Astrocyte (in vitro differentiated cells and primary cell): ENCODE measurements around the gene SYCE3. TPM values are rescaled to one million over a fixed set of nuclear protein-coding genes. Genes with fewer than 3 reads are reported as not detected.

ENCODE experiments used
- DNase-seq: peaks from one replicate; pipeline ENCODE4 v3.0.0-alpha.2; 2010; ENCODE audit warnings: low read depth
- FAIRE-seq: peaks from 2 replicates; lab custom pipeline; 2011; peaks lifted over from hg19 to GRCh38; lab: Jason Lieb, UNC
- H2AFZ ChIP-seq: 2 replicates; pipeline ENCODE4 v1.6.0; 2012; ENCODE audit warnings: low read depth, low read length, inconsistent platforms
- H3K27ac ChIP-seq: 2 replicates; pipeline ENCODE4 v1.5.1; 2011; ENCODE audit warnings: low read depth, low read length, inconsistent platforms
- H3K27me3 ChIP-seq: 2 replicates; pipeline ENCODE4 v1.6.0; 2011; ENCODE audit warnings: low read length, inconsistent platforms; ENCODE audit not compliant: insufficient read depth
- H3K36me3 ChIP-seq: 2 replicates; pipeline ENCODE4 v1.5.1; 2011; ENCODE audit warnings: low read length, inconsistent platforms; ENCODE audit not compliant: insufficient read depth
- H3K4me1 ChIP-seq: 2 replicates; pipeline ENCODE4 v1.5.1; 2011; ENCODE audit warnings: low read length, inconsistent platforms; ENCODE audit not compliant: insufficient read depth
- H3K4me2 ChIP-seq: 2 replicates; pipeline ENCODE4 v1.6.0; 2012; ENCODE audit warnings: low read length, inconsistent platforms
- H3K4me3 ChIP-seq: 2 replicates; pipeline ENCODE4 v1.5.1; 2011; ENCODE audit warnings: low read depth, mild to moderate bottlenecking, low read length, inconsistent platforms; ENCODE audit not compliant: insufficient read depth
- H3K79me2 ChIP-seq: 2 replicates; pipeline ENCODE4 v1.6.0; 2012; ENCODE audit warnings: mild to moderate bottlenecking, low read length, inconsistent platforms; ENCODE audit not compliant: insufficient read depth
- H3K9ac ChIP-seq: 2 replicates; pipeline ENCODE4 v1.6.0; 2012; ENCODE audit warnings: mild to moderate bottlenecking, low read length, inconsistent platforms
- H3K9me3 ChIP-seq: 2 replicates; pipeline ENCODE4 v1.5.1; 2012; ENCODE audit warnings: low read depth, mild to moderate bottlenecking, low read length, inconsistent platforms; ENCODE audit not compliant: insufficient read depth
- H4K20me1 ChIP-seq: 2 replicates; pipeline ENCODE4 v1.6.0; 2012; ENCODE audit warnings: low read length, inconsistent platforms; ENCODE audit not compliant: insufficient read depth
- H3K27ac Mint-ChIP-seq: one replicate; pipeline ENCODE4 v1.8.0; 2021; ENCODE audit warnings: mild to moderate bottlenecking, mixed read lengths; ENCODE audit not compliant: unreplicated experiment
- H3K27me3 Mint-ChIP-seq: one replicate; pipeline ENCODE4 v1.8.0; 2021; ENCODE audit warnings: low read depth, mixed read lengths; ENCODE audit not compliant: unreplicated experiment
- H3K36me3 Mint-ChIP-seq: one replicate; pipeline ENCODE4 v1.8.0; 2021; ENCODE audit warnings: low read depth, mixed read lengths; ENCODE audit not compliant: unreplicated experiment
- H3K4me1 Mint-ChIP-seq: one replicate; pipeline ENCODE4 v1.8.0; 2021; ENCODE audit warnings: low read depth, mixed read lengths; ENCODE audit not compliant: unreplicated experiment
- H3K4me3 Mint-ChIP-seq: one replicate; pipeline ENCODE4 v1.8.0; 2021; ENCODE audit warnings: mild to moderate bottlenecking, moderate library complexity, mixed read lengths; ENCODE audit not compliant: unreplicated experiment
- H3K9me3 Mint-ChIP-seq: one replicate; pipeline ENCODE4 v1.8.0; 2021; ENCODE audit warnings: mild to moderate bottlenecking, mixed read lengths; ENCODE audit not compliant: unreplicated experiment
- CTCF ChIP-seq: IDR thresholded peaks from 2 replicates; pipeline ENCODE4 v1.5.1; 2011; ENCODE audit warnings: low read depth, mild to moderate bottlenecking, inconsistent platforms, low read length, moderate library complexity; ENCODE audit not compliant: insufficient read depth
- EZH2 ChIP-seq: IDR thresholded peaks from 2 replicates; pipeline ENCODE4 v1.6.1; 2012; ENCODE audit warnings: mild to moderate bottlenecking, low read length, inconsistent platforms; ENCODE audit not compliant: insufficient read depth
- total RNA-seq: library from RNA; stranded (reverse); gene quantifications from 2 replicates; pipeline ENCODE4 v1.2.1, GENCODE V29; 2021

Gene SYCE3
- total RNA-seq, 1 donor from 2014 or later: not detected

- no peak for FAIRE-seq
- no peaks in the 10 kb centered on the region for H3K36me3 ChIP-seq
- no peaks in the 10 kb centered on the region for H3K9me3 ChIP-seq
- Mint-ChIP-seq H3K27me3 (peaks cover 51% of the 10 kb centered on the region), H3K36me3 (peaks cover 14% of the 10 kb centered on the region), H3K4me3 (peak overlapping the region; percentile 75), H3K27ac (peak overlapping the region; percentile 31), H3K4me1 (peaks cover 8% of the 10 kb centered on the region), H3K9me3 (peaks cover 2% of the 10 kb centered on the region)
- H3K4me2 ChIP-seq: no peak overlapping the region
- no peak for TF ChIP-seq EZH2
- no peak for TF ChIP-seq CTCF
- H3K79me2 ChIP-seq: no peaks in the 10 kb centered on the region
- peaks cover 18% of the 10 kb centered on the region for H3K27me3 ChIP-seq
- no peak overlapping the region for H3K27ac ChIP-seq
- H3K9ac ChIP-seq: no peak overlapping the region
- no peak for DNase-seq
- no peaks in the 10 kb centered on the region for H4K20me1 ChIP-seq
- H3K4me1 ChIP-seq: no peaks in the 10 kb centered on the region
- H3K4me3 ChIP-seq: no peak overlapping the region
- H2AFZ ChIP-seq: no peak overlapping the region
Observed at GRCh38 chr22:50602338-50602700, 39.6 kb upstream of the SYCE3 start.

- H3K9me3 ChIP-seq: no peaks in the 10 kb centered on the region
- no peak overlapping the region for H3K9ac ChIP-seq
- Mint-ChIP-seq H3K36me3 (peaks cover 18% of the 10 kb centered on the region), H3K27me3 (peaks cover 51% of the 10 kb centered on the region), H3K27ac (peak overlapping the region; percentile 31), H3K9me3 (peaks cover 2% of the 10 kb centered on the region), H3K4me1 (peaks cover 8% of the 10 kb centered on the region), H3K4me3 (peak overlapping the region; percentile 75)
- TF ChIP-seq CTCF (no peak), EZH2 (no peak)
- no peak for DNase-seq
- no peak overlapping the region for H3K27ac ChIP-seq
- no peaks in the 10 kb centered on the region for H3K79me2 ChIP-seq
- no peak for FAIRE-seq
- H3K36me3 ChIP-seq: no peaks in the 10 kb centered on the region
- H2AFZ ChIP-seq: no peak overlapping the region
- H4K20me1 ChIP-seq: no peaks in the 10 kb centered on the region
- no peaks in the 10 kb centered on the region for H3K4me1 ChIP-seq
- peaks cover 18% of the 10 kb centered on the region for H3K27me3 ChIP-seq
- no peak overlapping the region for H3K4me3 ChIP-seq
- H3K4me2 ChIP-seq: no peak overlapping the region
Observed at GRCh38 chr22:50601669-50602337, 39.1 kb upstream of the SYCE3 start.

GRCh38 chr22:50600967-50601668 lies 38.4 kb upstream of the SYCE3 start:
- H3K4me3 ChIP-seq: no peak overlapping the region
- no peak overlapping the region for H3K27ac Mint-ChIP-seq
- no peaks in the 10 kb centered on the region for H3K9me3 ChIP-seq
- H3K4me1 ChIP-seq: no peaks in the 10 kb centered on the region
- FAIRE-seq: no peak
- peaks cover 20% of the 10 kb centered on the region for H3K36me3 Mint-ChIP-seq
- peak overlapping the region; percentile 18 for H2AFZ ChIP-seq
- peak overlapping the region; percentile 58 for H3K4me2 ChIP-seq
- H3K27me3 Mint-ChIP-seq: peaks cover 48% of the 10 kb centered on the region
- DNase-seq: no peak
- peaks cover 2% of the 10 kb centered on the region for H3K9me3 Mint-ChIP-seq
- H3K9ac ChIP-seq: no peak overlapping the region
- TF ChIP-seq EZH2 (peak; percentile 47), CTCF (no peak)
- peak overlapping the region; percentile 75 for H3K4me3 Mint-ChIP-seq
- H4K20me1 ChIP-seq: no peaks in the 10 kb centered on the region
- H3K27me3 ChIP-seq: peaks cover 18% of the 10 kb centered on the region
- H3K79me2 ChIP-seq: no peaks in the 10 kb centered on the region
- H3K27ac ChIP-seq: no peak overlapping the region
- no peaks in the 10 kb centered on the region for H3K36me3 ChIP-seq
- H3K4me1 Mint-ChIP-seq: peaks cover 8% of the 10 kb centered on the region
